ENCODE results near the gene AVEN.

DNA sequence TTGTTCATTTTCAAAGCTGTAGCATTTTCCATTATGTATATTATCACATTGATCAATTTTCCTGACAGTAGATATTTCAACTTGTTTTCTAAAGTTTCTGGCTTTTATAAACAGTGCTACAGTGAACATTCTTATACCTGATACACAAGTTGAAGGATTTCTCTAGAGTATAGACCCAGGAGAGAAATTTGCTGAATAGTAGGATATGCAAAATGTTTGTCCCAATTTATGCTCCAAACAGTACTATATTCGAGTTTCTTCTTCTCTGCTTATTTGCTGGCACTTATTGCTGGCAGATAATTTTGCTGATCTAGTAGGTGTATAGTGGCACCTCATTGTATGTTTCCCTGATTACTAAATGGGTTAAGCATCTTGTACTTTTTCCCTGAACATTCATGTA lies 187.9 kb downstream of the AVEN start:
- no peak for TF ChIP-seq EZH2 (IDR thresholded peaks at IDR 0.05; ENCODE audit: low read length)
- TF ChIP-seq, protein P1, sequence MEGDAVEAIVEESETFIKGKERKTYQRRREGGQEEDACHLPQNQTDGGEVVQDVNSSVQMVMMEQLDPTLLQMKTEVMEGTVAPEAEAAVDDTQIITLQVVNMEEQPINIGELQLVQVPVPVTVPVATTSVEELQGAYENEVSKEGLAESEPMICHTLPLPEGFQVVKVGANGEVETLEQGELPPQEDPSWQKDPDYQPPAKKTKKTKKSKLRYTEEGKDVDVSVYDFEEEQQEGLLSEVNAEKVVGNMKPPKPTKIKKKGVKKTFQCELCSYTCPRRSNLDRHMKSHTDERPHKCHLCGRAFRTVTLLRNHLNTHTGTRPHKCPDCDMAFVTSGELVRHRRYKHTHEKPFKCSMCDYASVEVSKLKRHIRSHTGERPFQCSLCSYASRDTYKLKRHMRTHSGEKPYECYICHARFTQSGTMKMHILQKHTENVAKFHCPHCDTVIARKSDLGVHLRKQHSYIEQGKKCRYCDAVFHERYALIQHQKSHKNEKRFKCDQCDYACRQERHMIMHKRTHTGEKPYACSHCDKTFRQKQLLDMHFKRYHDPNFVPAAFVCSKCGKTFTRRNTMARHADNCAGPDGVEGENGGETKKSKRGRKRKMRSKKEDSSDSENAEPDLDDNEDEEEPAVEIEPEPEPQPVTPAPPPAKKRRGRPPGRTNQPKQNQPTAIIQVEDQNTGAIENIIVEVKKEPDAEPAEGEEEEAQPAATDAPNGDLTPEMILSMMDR (optimal IDR thresholded peaks at IDR 0.05 in 1 of 3, IDR thresholded peaks at IDR 0.05 in 1 of 3, conservative IDR thresholded peaks at IDR 0.05 in 1 of 3; ENCODE audit: extremely low read depth in 1 of 3, insufficient read depth in 2 of 3, low read length in 3 of 3): no peak
